Right cardiac atrium (tissue), 5 donors: ENCODE results near the gene LNP1. TPM values are rescaled to one million over a fixed set of nuclear protein-coding genes. Genes with fewer than 3 reads are reported as not detected.
A peak's percentile ranks its signal among the peaks of the same experiment; 100 is the strongest.
"Not testable (repeated sequence)": the region's sequence is repeated elsewhere in the genome, so short reads cannot be mapped to it uniquely, and the experiment has no call there.

ENCODE experiments used
- ATAC-seq, 2 donors: fragments of 200-7000 bp; cut with Tn5 transposase; one replicate each; pipeline versions ENCODE4 v1.8.0 to v1.9.1; 2020; ENCODE audit warnings: moderate library complexity in 2 of 2, mild to moderate bottlenecking in 1 of 2
- DNase-seq, 3 donors: peaks; one replicate each; pipeline ENCODE4 v3.0.0-alpha.2; 2020
- H3K27ac ChIP-seq: one replicate; pipeline ENCODE4 v1.5.1; 2013; ENCODE audit warnings: mild to moderate bottlenecking, low read length, control low read depth, moderate library complexity
- H3K27me3 ChIP-seq: one replicate; pipeline ENCODE4 v1.6.1; 2013; ENCODE audit not compliant: control insufficient read depth, insufficient read depth
- H3K4me1 ChIP-seq: one replicate; pipeline ENCODE4 v1.6.1; 2013; ENCODE audit warnings: low read length; ENCODE audit not compliant: control insufficient read depth, insufficient read depth
- H3K4me3 ChIP-seq: one replicate; pipeline ENCODE4 v1.5.1; 2013; ENCODE audit warnings: low read length, control low read depth
- H3K9me3 ChIP-seq: one replicate; pipeline ENCODE4 v1.6.1; 2013; ENCODE audit warnings: low read length; ENCODE audit not compliant: control insufficient read depth
- WGBS: extraction: QIAGEN DNeasy Blood & Tissue Kit; methylation state at CpG from one replicate; pipeline ENCODE4 v1.1.7; 2013; 5-methylcytosine and 5-hydroxymethylcytosine counted together
- intact Hi-C, 4 donors: fragments of 100-400 bp; cut with DNase I; formaldehyde crosslinking; loops; one replicate each; pipeline versions ENCODE4 v1.11.0 to v1.14.0; 2022 to 2023
- long read RNA-seq, 4 donors: library from polyadenylated mRNA; unstranded; transcript quantifications; one replicate each; pipeline ENCODE4 v2.0.0, GENCODE V29; 2020 to 2021
- polyA plus RNA-seq: library from polyadenylated mRNA; stranded (reverse); fragments of 200-250 nt; gene quantifications from one replicate; pipeline ENCODE4 v1.2.3, GENCODE V29; 2013
- total RNA-seq, 4 donors: library from RNA; stranded (reverse); fragmentation: NEBNext Ultra II Directional; extraction: Animal tissue kit (Norgen Biotek cat#: 25700); gene quantifications; one replicate each; pipeline ENCODE4 v1.2.1, GENCODE V29; 2021
- donor health status: healthy with polysubstance abuse.
- donor health status: DM: no; HTN: yes; CAD: no.
- donor health status: DM: no; HTN: no; CAD: no.
- donor health status: DM: no; HTN: yes; CAD: no; lungs with severe emphysema.
- donor health status: DM: yes; HTN: yes; CAD: no.

The LNP1 gene, protein sequence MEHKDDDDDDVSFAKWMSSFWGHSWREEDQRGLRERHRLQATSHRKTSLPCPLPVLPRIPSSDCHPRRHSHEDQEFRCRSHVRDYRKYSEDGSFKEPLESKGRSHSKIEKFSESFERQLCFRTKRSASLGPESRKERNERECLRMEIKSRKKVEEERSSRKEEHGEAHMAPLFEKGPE
- 1 to 10 TPM; 4.1 to 6.9 (median 4.5) TPM for total RNA-seq
- polyA plus RNA-seq = 4.1 TPM
- long read RNA-seq, donor 1, transcript LNP1-201 (4 exons, 2,210 nt) = major isoform, 7 of 7 reads
- long read RNA-seq, donor 1, partial matches to known transcripts = 0 of 7 reads
- long read RNA-seq, donor 1, other reads (novel, unspliced or antisense) = 0 of 7 reads
- long read RNA-seq, donor 2, partial matches to known transcripts = 0 of 2 reads
- long read RNA-seq, donor 2, other reads (novel, unspliced or antisense) = 0 of 2 reads
- long read RNA-seq, donor 3, transcript LNP1-201 (4 exons, 2,210 nt) = major isoform, 18 of 21 reads
- long read RNA-seq, donor 3, partial matches to known transcripts = 3 of 21 reads
- long read RNA-seq, donor 3, other reads (novel, unspliced or antisense) = 0 of 21 reads
- long read RNA-seq, donor 4, partial matches to known transcripts = 0 of 2 reads
- long read RNA-seq, donor 4, other reads (novel, unspliced or antisense) = 0 of 2 reads

DNA sequence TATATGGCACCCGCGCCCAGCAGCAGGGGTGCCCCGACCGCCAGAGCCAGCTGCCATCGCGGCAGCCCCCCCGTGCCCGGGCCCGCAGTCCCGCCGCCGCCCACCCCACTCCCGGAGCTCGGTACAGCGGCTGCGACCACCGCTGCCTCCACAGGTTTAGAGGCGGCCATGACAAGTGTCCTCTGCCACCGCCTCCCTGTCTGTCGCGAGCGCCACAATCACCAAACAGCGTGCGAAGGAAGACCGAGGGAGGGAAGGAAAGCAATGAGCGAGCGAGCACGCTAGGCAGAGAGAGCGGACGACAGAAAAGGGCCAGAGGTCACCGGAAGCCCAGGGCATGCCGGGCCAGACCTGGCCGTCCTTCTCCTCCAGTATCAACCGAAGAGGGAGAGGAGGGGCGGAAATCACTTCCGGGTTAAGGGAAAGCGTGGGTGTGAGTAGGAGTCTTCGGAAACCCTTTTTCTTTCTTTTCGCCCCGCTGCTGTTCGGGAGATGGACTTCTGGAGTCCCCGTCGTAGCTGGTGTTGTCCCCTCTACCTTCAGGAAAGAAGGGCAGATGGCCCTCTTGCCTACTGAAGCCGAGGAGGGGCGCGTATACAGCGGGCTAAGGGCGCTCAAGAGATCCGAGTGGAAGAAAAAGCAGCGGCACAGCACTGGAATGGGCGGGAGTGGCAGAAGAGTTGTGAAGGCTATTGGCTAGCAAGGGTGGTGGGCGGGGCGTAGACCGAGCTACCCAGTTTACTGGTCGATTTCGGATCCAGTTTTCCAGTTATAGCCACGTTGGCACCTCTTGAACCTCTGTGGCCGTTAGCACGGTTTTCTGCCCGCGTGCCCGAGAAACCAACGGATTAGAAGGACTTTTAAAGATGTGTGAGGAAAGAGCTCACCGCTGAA is at the start of gene LNP1, which contains the start of gene TOMM70:
TSS of gene LNP1 (plus strand) at position 760 of the 894 bp plus-strand sequence. CDS start 28,191 bp downstream, outside the sequence.
TSS of gene TOMM70 (minus strand) at position 310 of the 894 bp plus-strand sequence. CDS start at position 170, 140 bp downstream.
- under 1% methylated on average over 64 of the region's 64 CpGs for WGBS
- Histone ChIP-seq H3K27ac (peak within 1 kb of the TSS; percentile 96), H3K9me3 (no peaks in the 10 kb centered on the region), H3K4me3 (peak within 1 kb of the TSS; percentile 93), H3K4me1 (peaks cover 2% of the 10 kb centered on the region), H3K27me3 (no peaks in the 10 kb centered on the region)
- peak; percentile 98 to 99 for ATAC-seq
- DNase-seq = peak; percentile 98 to 100 (median 99)
- intact Hi-C loops = no loop called here

DNA sequence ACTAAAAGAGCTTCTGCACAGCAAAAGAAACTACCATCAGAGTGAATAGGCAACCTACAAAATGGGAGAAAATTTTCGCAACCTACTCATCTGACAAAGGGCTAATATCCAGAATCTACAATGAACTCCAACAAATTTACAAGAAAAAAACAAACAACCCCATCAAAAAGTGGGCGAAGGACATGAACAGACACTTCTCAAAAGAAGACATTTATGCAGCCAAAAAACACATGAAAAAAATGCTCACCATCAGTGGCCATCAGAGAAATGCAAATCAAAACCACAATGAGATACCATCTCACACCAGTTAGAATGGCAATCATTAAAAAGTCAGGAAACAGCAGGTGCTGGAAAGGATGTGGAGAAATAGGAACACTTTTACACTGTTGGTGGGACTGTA is 49.6 kb upstream of the LNP1 start:
- 100% methylated on average over 1 of the region's 2 CpGs for WGBS
- H3K27ac ChIP-seq, H3K4me1 ChIP-seq, H3K9me3 ChIP-seq, intact Hi-C loops, ATAC-seq, H3K27me3 ChIP-seq, H3K4me3 ChIP-seq, DNase-seq: not testable (repeated sequence)

DNA sequence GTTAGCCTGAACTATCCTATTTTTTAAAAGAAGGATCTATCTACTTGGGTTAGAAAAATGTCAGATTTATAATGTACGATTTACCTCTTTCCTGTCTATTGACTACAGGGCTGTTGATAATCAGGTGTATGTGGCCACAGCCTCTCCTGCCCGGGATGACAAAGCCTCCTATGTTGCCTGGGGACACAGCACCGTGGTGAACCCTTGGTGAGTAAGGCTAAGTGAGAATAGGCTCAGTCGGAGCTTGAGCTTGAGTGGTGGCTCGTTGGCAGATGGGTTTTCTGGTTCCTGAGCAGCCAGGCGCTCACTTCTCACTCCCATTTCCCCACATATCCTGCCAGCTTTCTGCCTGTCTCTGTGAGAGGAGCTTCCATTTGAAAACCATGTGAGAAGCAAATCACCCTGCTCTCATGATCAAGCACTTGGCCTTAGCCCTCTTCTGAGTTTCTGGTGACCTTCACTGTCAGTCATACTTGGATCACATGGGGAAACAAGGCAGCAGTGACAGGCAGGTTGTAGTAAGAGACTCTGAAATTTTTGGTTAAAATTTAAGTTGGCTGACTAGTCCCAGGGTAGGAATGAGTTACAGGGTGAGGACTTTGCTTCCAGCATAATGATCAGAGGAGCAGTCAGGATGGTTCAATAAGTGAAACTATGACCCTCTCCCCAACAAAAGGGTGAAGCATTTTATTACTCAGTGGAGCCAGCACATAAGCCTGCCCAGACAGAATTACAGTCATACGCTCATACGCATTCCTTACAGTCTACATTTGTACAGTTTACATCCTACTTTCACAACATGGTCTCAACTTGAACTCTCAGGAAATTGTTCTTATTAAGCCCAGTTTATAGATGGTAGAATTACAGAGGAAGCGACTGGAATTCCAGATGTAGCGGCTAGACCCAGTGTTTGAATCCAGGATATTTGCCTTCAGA is 48.8 kb upstream of the LNP1 start:
- Histone ChIP-seq H3K4me3 (no peak overlapping the region), H3K27ac (no peak overlapping the region), H3K4me1 (no peaks in the 10 kb centered on the region), H3K27me3 (no peaks in the 10 kb centered on the region), H3K9me3 (no peaks in the 10 kb centered on the region)
- intact Hi-C loops = no loop called here
- ATAC-seq (no peak), DNase-seq (no peak)
- WGBS = 94% methylated on average over 10 of the region's 10 CpGs

DNA sequence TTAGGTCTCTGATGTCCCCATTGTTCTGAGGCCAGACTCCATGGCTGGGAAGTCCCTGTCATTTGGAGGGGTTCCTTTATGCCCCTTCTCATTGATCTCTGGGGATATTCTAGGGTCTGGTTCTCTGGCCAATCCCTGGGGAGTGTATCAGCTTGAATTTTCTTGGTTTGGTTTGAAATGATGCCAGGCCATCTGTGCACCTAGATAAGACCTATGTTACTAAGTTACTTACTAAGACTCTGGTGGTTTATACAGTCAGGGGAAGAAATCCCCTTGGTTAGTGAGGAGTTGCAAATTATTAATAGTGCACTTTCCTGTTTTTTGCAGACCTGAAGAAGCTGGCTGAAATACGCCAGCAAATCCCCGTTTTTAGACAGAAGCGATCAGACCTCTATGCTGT is 46.5 kb upstream of the LNP1 start:
- intact Hi-C loops = no loop called here
- ATAC-seq = no peak

DNA sequence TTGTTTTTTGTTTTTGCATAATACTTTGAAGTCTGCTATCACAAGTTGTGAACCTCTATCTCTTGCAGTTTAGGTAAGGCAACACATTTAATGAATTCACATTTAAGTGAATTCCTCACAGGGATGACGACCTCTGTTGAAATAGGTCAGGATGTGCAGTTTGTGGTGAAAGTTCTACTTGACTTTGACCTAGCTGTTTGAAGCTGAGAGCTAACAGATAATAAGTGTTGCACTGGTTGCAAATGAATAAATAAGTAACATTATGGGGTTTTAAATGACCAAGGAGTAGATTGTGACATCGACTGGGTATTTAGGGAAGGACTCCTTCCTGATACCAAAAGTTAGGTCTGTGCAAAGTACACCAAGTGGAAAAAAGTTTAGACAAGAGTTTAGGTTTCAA is 42.9 kb upstream of the LNP1 start:
- H3K27ac ChIP-seq = no peak overlapping the region
- no peak for ATAC-seq
- intact Hi-C loops = no loop called here
- H3K27me3 ChIP-seq = no peaks in the 10 kb centered on the region
- no peaks in the 10 kb centered on the region for H3K4me1 ChIP-seq
- 92% methylated on average over 2 of the region's 2 CpGs for WGBS
- peaks cover 3% of the 10 kb centered on the region for H3K9me3 ChIP-seq
- no peak for DNase-seq
- H3K4me3 ChIP-seq = no peak overlapping the region

More for the DNA sequence above, 46.5 kb upstream of the LNP1 start:
- 93% methylated on average over 3 of the region's 3 CpGs for WGBS
- Histone ChIP-seq H3K4me3 (no peak overlapping the region), H3K27ac (no peak overlapping the region), H3K4me1 (no peaks in the 10 kb centered on the region), H3K27me3 (no peaks in the 10 kb centered on the region), H3K9me3 (no peaks in the 10 kb centered on the region)
- DNase-seq = no peak

DNA sequence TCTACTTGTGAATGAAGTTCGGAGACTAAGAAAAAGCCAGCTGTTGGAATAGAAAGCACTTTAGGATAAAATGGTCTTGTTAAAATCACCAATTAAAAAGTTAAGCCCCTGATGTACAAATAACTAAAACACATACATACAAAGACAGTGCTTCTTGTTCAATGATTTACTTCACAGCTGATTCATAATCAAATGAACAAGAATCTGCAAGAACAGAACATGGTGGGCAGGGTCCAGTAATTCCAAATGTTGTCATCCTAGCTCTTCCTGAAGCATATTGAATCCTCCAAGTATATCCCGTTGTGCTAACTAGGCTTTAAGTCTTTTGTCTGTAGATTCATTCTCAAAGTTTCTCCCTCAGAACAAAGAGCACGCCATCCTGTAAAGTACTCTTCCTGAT is 42.3 kb upstream of the LNP1 start:
- H3K4me1 ChIP-seq = no peaks in the 10 kb centered on the region
- whole genome bisulfite sequencing = 93% methylated on average over 3 of the region's 3 CpGs
- intact Hi-C loops = no loop called here
- ATAC-seq = no peak
- H3K4me3 ChIP-seq = no peak overlapping the region
- H3K27me3 ChIP-seq = no peaks in the 10 kb centered on the region
- no peak for DNase-seq
- H3K9me3 ChIP-seq = peaks cover 3% of the 10 kb centered on the region
- no peak overlapping the region for H3K27ac ChIP-seq

DNA sequence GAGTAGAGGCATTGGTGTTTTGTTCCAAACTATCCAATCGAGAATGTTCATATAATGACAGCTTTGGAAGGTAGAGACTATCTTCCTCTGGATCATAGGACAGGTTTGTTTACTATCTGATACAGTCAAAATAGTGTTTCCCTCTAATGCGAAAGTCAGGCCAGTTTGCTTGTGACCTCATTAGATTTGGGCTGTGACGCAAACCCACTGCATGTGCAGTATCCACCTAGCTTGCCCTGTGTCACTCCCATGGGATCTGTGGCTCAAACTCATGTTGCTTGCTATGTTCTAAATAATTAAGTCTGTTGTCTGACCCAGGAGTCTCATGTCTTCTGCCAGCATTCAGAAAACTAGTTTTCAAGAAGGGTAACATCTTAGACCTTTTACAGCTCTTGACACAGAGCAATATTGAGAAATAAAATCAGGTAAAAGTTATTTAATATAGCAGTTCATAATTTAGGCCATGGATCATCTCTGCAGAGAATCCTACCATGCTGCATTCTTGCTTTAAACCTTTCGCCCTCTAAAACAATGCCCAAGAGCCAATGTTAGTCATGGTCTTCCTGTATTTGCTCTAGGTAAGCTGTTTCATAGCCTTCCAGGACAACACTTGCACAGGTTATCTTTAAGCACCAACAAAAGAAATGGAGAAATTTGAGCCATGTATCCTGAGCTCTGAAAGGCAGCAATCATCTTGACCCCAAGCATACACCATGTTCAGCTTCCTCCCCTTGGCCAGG is 40.4 kb upstream of the LNP1 start:
- H3K27ac ChIP-seq = no peak overlapping the region
- DNase-seq (no peak), ATAC-seq (no peak)
- H3K9me3 ChIP-seq = peaks cover 3% of the 10 kb centered on the region
- WGBS = 94% methylated on average over 4 of the region's 4 CpGs
- intact Hi-C loops = no loop called here
- H3K4me3 ChIP-seq = no peak overlapping the region
- H3K27me3 ChIP-seq = no peaks in the 10 kb centered on the region
- H3K4me1 ChIP-seq = no peaks in the 10 kb centered on the region

DNA sequence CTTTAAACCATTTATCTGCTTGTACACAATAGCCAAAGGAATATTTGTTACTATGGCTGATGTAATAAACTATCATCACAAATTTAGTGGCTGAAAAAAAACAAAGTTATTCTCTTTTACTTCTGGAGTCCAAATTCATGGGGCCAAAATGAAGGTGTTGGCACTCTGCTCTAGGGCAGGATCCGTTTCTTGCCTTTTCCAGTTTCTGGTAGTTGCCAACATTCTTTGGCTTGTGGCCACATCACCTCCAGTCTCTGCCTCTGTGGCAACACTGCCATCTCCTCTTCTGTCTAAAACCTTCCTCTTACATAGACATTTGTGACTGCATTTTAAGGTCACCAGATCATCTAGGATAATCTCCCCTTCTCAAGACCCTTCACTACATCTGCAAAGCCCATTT is 39.4 kb upstream of the LNP1 start:
- ATAC-seq (no peak), DNase-seq (no peak)
- no peak overlapping the region for H3K4me3 ChIP-seq
- H3K4me1 ChIP-seq = no peaks in the 10 kb centered on the region
- H3K27ac ChIP-seq = no peak overlapping the region
- intact Hi-C loops = no loop called here
- WGBS = 62% methylated on average over 1 of the region's 1 CpG
- peaks cover 3% of the 10 kb centered on the region for H3K9me3 ChIP-seq
- H3K27me3 ChIP-seq = no peaks in the 10 kb centered on the region

DNA sequence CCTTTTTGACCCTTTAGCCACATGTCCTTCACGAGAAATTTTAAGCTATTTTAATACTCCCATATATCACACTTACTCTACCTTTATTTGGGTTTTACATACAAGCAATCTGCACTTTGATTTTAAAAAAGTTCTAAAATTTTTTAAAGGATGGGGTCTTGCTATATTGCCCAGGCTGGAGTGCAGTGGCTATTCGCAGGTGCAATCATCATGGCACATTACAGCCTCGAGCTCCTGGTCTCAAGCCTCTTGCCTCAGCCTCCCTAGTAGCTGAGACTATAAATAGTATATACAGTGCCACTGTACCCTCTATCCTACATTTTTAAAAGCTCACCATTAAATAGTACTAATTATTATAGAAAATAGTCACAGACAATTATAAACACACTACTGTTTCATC is 36.9 kb upstream of the LNP1 start:
- H3K9me3 ChIP-seq = peaks cover 3% of the 10 kb centered on the region
- no peaks in the 10 kb centered on the region for H3K27me3 ChIP-seq
- H3K27ac ChIP-seq = no peak overlapping the region
- ATAC-seq (no peak), DNase-seq (no peak)
- WGBS = 91% methylated on average over 3 of the region's 3 CpGs
- H3K4me3 ChIP-seq = no peak overlapping the region
- intact Hi-C loops = no loop called here
- no peaks in the 10 kb centered on the region for H3K4me1 ChIP-seq
